Mesenchymal stem cell (in vitro differentiated cells and primary cell): ENCODE results near the gene CTSE.

Source experiments
- DNase-seq: peaks from one replicate; pipeline ENCODE4 v3.0.0-alpha.2; 2013
- H2AFZ ChIP-seq: one replicate; pipeline ENCODE4 v1.6.1; 2013; ENCODE audit warnings: low read depth, mild to moderate bottlenecking, control low read depth, inconsistent platforms, low read length, moderate library complexity
- H2AK5ac ChIP-seq: 2 replicates; pipeline ENCODE4 v1.6.1; 2013; ENCODE audit warnings: low read length, moderate library complexity, mild to moderate bottlenecking, inconsistent platforms; ENCODE audit not compliant: severe bottlenecking
- H2BK120ac ChIP-seq: one replicate; pipeline ENCODE4 v1.6.1; 2013; ENCODE audit warnings: low read depth, mild to moderate bottlenecking, inconsistent platforms, low read length, moderate library complexity
- H2BK12ac ChIP-seq, 2 experiments: one replicate each; pipeline ENCODE4 v1.6.1; 2013; ENCODE audit warnings: inconsistent platforms in 2 of 2, low read length in 2 of 2, mild to moderate bottlenecking in 2 of 2, moderate library complexity in 2 of 2, control low read depth in 1 of 2
- H2BK15ac ChIP-seq: one replicate; pipeline ENCODE4 v1.6.1; 2013; ENCODE audit warnings: mild to moderate bottlenecking, low read depth, inconsistent platforms; ENCODE audit not compliant: poor library complexity, severe bottlenecking
- H2BK5ac ChIP-seq: 2 replicates; pipeline ENCODE4 v1.6.1; 2013; ENCODE audit warnings: low read depth, mild to moderate bottlenecking, low read length, control low read depth, inconsistent platforms; ENCODE audit not compliant: poor library complexity, severe bottlenecking
- H3K14ac ChIP-seq, 2 experiments: one replicate each; pipeline ENCODE4 v1.6.1; 2013; ENCODE audit warnings: inconsistent platforms in 2 of 2, low read length in 2 of 2, control low read depth in 1 of 2, mild to moderate bottlenecking in 1 of 2, moderate library complexity in 1 of 2
- H3K18ac ChIP-seq, 2 experiments: one replicate each; pipeline ENCODE4 v1.6.1; 2013; ENCODE audit warnings: inconsistent platforms in 2 of 2, low read length in 2 of 2, control low read depth in 1 of 2, low read depth in 1 of 2, mild to moderate bottlenecking in 1 of 2
- H3K23ac ChIP-seq, 2 experiments: one replicate each; pipeline ENCODE4 v1.6.1; 2013; ENCODE audit warnings: inconsistent platforms in 2 of 2, low read length in 2 of 2, mild to moderate bottlenecking in 2 of 2, moderate library complexity in 2 of 2, control low read depth in 1 of 2
- H3K27ac ChIP-seq: 2 replicates; pipeline ENCODE4 v1.5.1; 2013; ENCODE audit warnings: mild to moderate bottlenecking, moderate library complexity, low read length, control low read depth, inconsistent platforms; ENCODE audit not compliant: poor library complexity, severe bottlenecking
- H3K27me3 ChIP-seq, 2 experiments: 2 replicates each; pipeline versions ENCODE4 v1.6.1 to v1.7.0; 2013; ENCODE audit warnings: low read length in 2 of 2, mild to moderate bottlenecking in 2 of 2, moderate library complexity in 2 of 2, control low read depth in 1 of 2, inconsistent platforms in 1 of 2; ENCODE audit not compliant: control insufficient read depth in 1 of 2, insufficient read depth in 1 of 2
- H3K36me3 ChIP-seq, 2 experiments: 2 replicates each; pipeline versions ENCODE4 v1.6.1 to v1.7.0; 2013; ENCODE audit warnings: low read length in 2 of 2, control low read depth in 1 of 2, inconsistent platforms in 1 of 2, low read depth in 1 of 2, mild to moderate bottlenecking in 1 of 2; ENCODE audit not compliant: insufficient read depth in 2 of 2, control insufficient read depth in 1 of 2
- H3K4ac ChIP-seq, 2 experiments: one replicate each; pipeline ENCODE4 v1.6.1; 2013; ENCODE audit warnings: inconsistent platforms in 2 of 2, low read length in 2 of 2, mild to moderate bottlenecking in 2 of 2, moderate library complexity in 2 of 2, control low read depth in 1 of 2, low read depth in 1 of 2
- H3K4me1 ChIP-seq: 2 replicates; pipeline ENCODE4 v1.6.1; 2013; ENCODE audit warnings: low read depth, low read length, control low read depth; ENCODE audit not compliant: control insufficient read depth, insufficient read depth
- H3K4me2 ChIP-seq: 2 replicates; pipeline ENCODE4 v1.6.1; 2013; ENCODE audit warnings: low read length, mild to moderate bottlenecking, inconsistent platforms; ENCODE audit not compliant: poor library complexity, severe bottlenecking
- H3K4me3 ChIP-seq, 2 experiments: 2 replicates each; pipeline versions ENCODE4 v1.5.1 to v1.7.0; 2013; ENCODE audit warnings: low read length in 2 of 2, mild to moderate bottlenecking in 2 of 2, control low read depth in 1 of 2, low read depth in 1 of 2; ENCODE audit not compliant: insufficient read depth in 1 of 2
- H3K79me1 ChIP-seq: replicated peaks from 2 replicates; pipeline ENCODE4 v1.6.1; 2013; ENCODE audit warnings: mild to moderate bottlenecking, control low read depth, low read length, inconsistent platforms; ENCODE audit not compliant: poor library complexity, severe bottlenecking
- H3K9ac ChIP-seq: 2 replicates; pipeline ENCODE4 v1.7.0; 2013; ENCODE audit warnings: mild to moderate bottlenecking, low read length, moderate library complexity
- H3K9me3 ChIP-seq: 2 replicates; pipeline ENCODE4 v1.7.0; 2013; ENCODE audit warnings: mild to moderate bottlenecking, low read length; ENCODE audit not compliant: control insufficient read depth
- H4K8ac ChIP-seq: one replicate; pipeline ENCODE4 v1.6.1; 2013; ENCODE audit warnings: inconsistent platforms, mild to moderate bottlenecking, low read length, moderate library complexity
- H4K91ac ChIP-seq: one replicate; pipeline ENCODE4 v1.6.1; 2013; ENCODE audit warnings: mild to moderate bottlenecking, low read length, inconsistent platforms
- WGBS: methylation state at CpG from one replicate; pipeline ENCODE4 v1.1.7; 2013; ENCODE audit warnings: mixed read lengths; 5-methylcytosine and 5-hydroxymethylcytosine counted together

Gene CTSE

DNA sequence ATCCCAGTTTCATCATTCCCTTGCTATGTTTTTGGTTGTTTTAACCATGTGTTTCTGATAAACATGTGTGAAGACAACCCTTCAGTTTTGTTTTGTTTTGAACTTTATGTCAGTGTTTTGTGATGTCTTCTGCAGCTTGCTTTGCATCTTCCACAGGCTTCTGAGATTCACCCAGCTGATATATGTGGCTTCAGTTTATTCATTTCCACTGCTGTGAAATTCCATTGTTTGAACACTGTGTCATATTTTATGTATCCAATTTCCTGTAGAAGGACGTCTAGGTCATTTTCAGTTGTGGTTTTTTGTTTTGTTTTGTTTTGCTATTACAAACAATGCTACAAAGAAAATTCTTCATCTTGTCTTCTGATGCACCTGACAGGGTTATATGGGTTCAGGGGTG lies 53.2 kb downstream of the CTSE start:
- no peak overlapping the region for H4K8ac ChIP-seq
- H2BK12ac ChIP-seq: no peak overlapping the region
- H4K91ac ChIP-seq: no peak overlapping the region
- H3K23ac ChIP-seq: no peak overlapping the region
- peaks cover 0 to 12% of the 10 kb centered on the region in 2 experiments for H3K27me3 ChIP-seq
- H3K79me1 ChIP-seq: no peaks in the 10 kb centered on the region
- H3K4me2 ChIP-seq: no peak overlapping the region
- no peak overlapping the region for H2BK15ac ChIP-seq
- H3K36me3 ChIP-seq: no peaks in the 10 kb centered on the region
- H2BK120ac ChIP-seq: no peak overlapping the region
- no peak overlapping the region for H2BK5ac ChIP-seq
- no peak overlapping the region for H2AFZ ChIP-seq
- no peaks in the 10 kb centered on the region for H3K9me3 ChIP-seq
- H2AK5ac ChIP-seq: no peak overlapping the region
- H3K18ac ChIP-seq: no peak overlapping the region
- H3K4ac ChIP-seq: no peak overlapping the region
- peaks cover 4% of the 10 kb centered on the region for H3K4me1 ChIP-seq
- 0% methylated on average over 1 of the region's 1 CpG for WGBS
- no peak overlapping the region for H3K27ac ChIP-seq
- H3K14ac ChIP-seq: no peak overlapping the region
- H3K9ac ChIP-seq: no peak overlapping the region
- DNase-seq: no peak
- no peak overlapping the region for H3K4me3 ChIP-seq

- H2BK12ac ChIP-seq: no peak overlapping the region
- no peak overlapping the region for H3K4ac ChIP-seq
- no peak overlapping the region for H2AK5ac ChIP-seq
- H2BK15ac ChIP-seq: no peak overlapping the region
- peaks cover 2% of the 10 kb centered on the region for H3K4me1 ChIP-seq
- H3K9ac ChIP-seq: no peak overlapping the region
- H3K36me3 ChIP-seq: no peaks in the 10 kb centered on the region
- no peaks in the 10 kb centered on the region for H3K79me1 ChIP-seq
- H3K14ac ChIP-seq: no peak overlapping the region
- no peak overlapping the region for H3K4me2 ChIP-seq
- no peak overlapping the region for H3K27ac ChIP-seq
- no peak overlapping the region for H3K18ac ChIP-seq
- 87% methylated on average over 8 of the region's 8 CpGs for WGBS
- no peak overlapping the region for H2AFZ ChIP-seq
- H4K91ac ChIP-seq: no peak overlapping the region
- peaks cover 0 to 17% of the 10 kb centered on the region in 2 experiments for H3K27me3 ChIP-seq
- H3K9me3 ChIP-seq: no peaks in the 10 kb centered on the region
- no peak overlapping the region for H2BK120ac ChIP-seq
- H2BK5ac ChIP-seq: no peak overlapping the region
- no peak overlapping the region for H3K4me3 ChIP-seq
- H3K23ac ChIP-seq: no peak overlapping the region
- H4K8ac ChIP-seq: no peak overlapping the region
- no peak for DNase-seq
These were observed 54.5 kb downstream of the CTSE start for GRCh38 chr1:205969229-205969628.

- Histone ChIP-seq H3K27ac (no peak overlapping the region), H4K8ac (no peak overlapping the region), H2BK120ac (no peak overlapping the region), H3K9ac (no peak overlapping the region), H3K23ac (no peak overlapping the region), H3K4me3 (no peak overlapping the region), H3K4ac (no peak overlapping the region), H3K27me3 (peaks cover 0 to 18% of the 10 kb centered on the region in 2 experiments), H3K9me3 (no peaks in the 10 kb centered on the region), H4K91ac (no peak overlapping the region), H3K79me1 (no peaks in the 10 kb centered on the region), H3K36me3 (no peaks in the 10 kb centered on the region), H2AK5ac (no peak overlapping the region), H3K14ac (no peak overlapping the region), H2BK15ac (no peak overlapping the region), H2BK5ac (no peak overlapping the region), H3K18ac (no peak overlapping the region), H3K4me1 (no peaks in the 10 kb centered on the region), H2AFZ (no peak overlapping the region), H2BK12ac (no peak overlapping the region), H3K4me2 (no peak overlapping the region)
- DNase-seq: no peak
- 82% methylated on average over 8 of the region's 10 CpGs for WGBS
These were observed 56.0 kb downstream of the CTSE start for GRCh38 chr1:205967554-205968335.

GRCh38 chr1:205965036-205965884 lies 58.4 kb downstream of the CTSE start:
- Histone ChIP-seq H3K9me3 (no peaks in the 10 kb centered on the region), H2AFZ (no peak overlapping the region), H3K14ac (no peak overlapping the region), H3K4ac (no peak overlapping the region), H3K27ac (no peak overlapping the region), H3K18ac (no peak overlapping the region), H2BK12ac (no peak overlapping the region), H2BK120ac (no peak overlapping the region), H3K4me2 (no peak overlapping the region), H2BK15ac (no peak overlapping the region), H2BK5ac (no peak overlapping the region), H3K23ac (no peak overlapping the region), H3K9ac (no peak overlapping the region), H4K91ac (no peak overlapping the region), H3K27me3 (peaks cover 5 to 42% of the 10 kb centered on the region in 2 experiments), H4K8ac (no peak overlapping the region), H3K36me3 (no peaks in the 10 kb centered on the region), H3K79me1 (no peaks in the 10 kb centered on the region), H2AK5ac (no peak overlapping the region), H3K4me3 (no peak overlapping the region), H3K4me1 (no peaks in the 10 kb centered on the region)
- no peak for DNase-seq
- WGBS: 78% methylated on average over 7 of the region's 13 CpGs
